PFSK-1 (cell line): Measurements from ENCODE around the gene GCM1.

ENCODE experiments used
- POLR2AphosphoS5 ChIP-seq: IDR thresholded peaks from 2 replicates; pipeline ENCODE4 v1.6.1; 2012; ENCODE audit warnings: low read depth, mild to moderate bottlenecking, control low read depth, low read length, moderate library complexity
- SIN3A ChIP-seq: IDR thresholded peaks from 2 replicates; pipeline ENCODE4 v1.6.1; 2012; ENCODE audit warnings: mild to moderate bottlenecking, low read length, moderate library complexity, borderline replicate concordance; ENCODE audit not compliant: insufficient read depth

GRCh38 chr6:53095270-53095669 lies 53.4 kb downstream of the GCM1 start:
- no peak for TF ChIP-seq SIN3A
- no peak for TF ChIP-seq POLR2AphosphoS5
